KMS-11 (cell line): ENCODE data around the gene SYT2.
A peak's percentile ranks its signal among the peaks of the same experiment; 100 is the strongest.
"Not testable (repeated sequence)": the region's sequence is repeated elsewhere in the genome, so short reads cannot be mapped to it uniquely, and the experiment has no call there.

ENCODE experiments used
- H2AFZ ChIP-seq: fragments of 200-600 bp; sonication (generic); 2 replicates; pipeline ENCODE4 v1.6.1; 2016; ENCODE audit warnings: antibody characterized with exemption, mixed run types, low read depth
- H3K27ac ChIP-seq: fragments of 200-600 bp; sonication (generic); 2 replicates; pipeline ENCODE4 v1.6.1; 2016; ENCODE audit warnings: mild to moderate bottlenecking, mixed run types
- H3K27me3 ChIP-seq: fragments of 200-600 bp; sonication (generic); 2 replicates; pipeline ENCODE4 v1.6.1; 2017; ENCODE audit warnings: mild to moderate bottlenecking, low read depth, mixed run types, moderate library complexity; ENCODE audit not compliant: insufficient read depth
- H3K36me3 ChIP-seq: fragments of 200-600 bp; sonication (generic); 2 replicates; pipeline ENCODE4 v1.6.1; 2017; ENCODE audit warnings: mild to moderate bottlenecking, mixed run types; ENCODE audit not compliant: insufficient read depth
- H3K4me1 ChIP-seq: fragments of 200-600 bp; sonication (generic); 2 replicates; pipeline ENCODE4 v1.6.1; 2016; ENCODE audit warnings: mild to moderate bottlenecking, low read depth, mixed run types; ENCODE audit not compliant: poor library complexity, severe bottlenecking
- H3K4me2 ChIP-seq: fragments of 200-600 bp; sonication (generic); 2 replicates; pipeline ENCODE4 v1.7.0; 2016; ENCODE audit warnings: mild to moderate bottlenecking, mixed run types
- H3K4me3 ChIP-seq: fragments of 200-600 bp; sonication (generic); IDR thresholded peaks from 2 replicates; pipeline ENCODE4 v1.6.1; 2017; ENCODE audit warnings: low read depth, low read length, mixed read lengths; ENCODE audit not compliant: insufficient read depth
- H3K79me2 ChIP-seq: fragments of 200-600 bp; sonication (generic); 2 replicates; pipeline ENCODE4 v1.6.1; 2016; ENCODE audit warnings: low read depth, mixed run types; ENCODE audit not compliant: insufficient read depth
- H3K9ac ChIP-seq: fragments of 200-600 bp; sonication (generic); 2 replicates; pipeline ENCODE4 v1.6.1; 2016; ENCODE audit warnings: mild to moderate bottlenecking, mixed run types
- H4K20me1 ChIP-seq: fragments of 200-600 bp; sonication (generic); 2 replicates; pipeline ENCODE4 v1.6.1; 2016; ENCODE audit warnings: mild to moderate bottlenecking, mixed run types; ENCODE audit not compliant: insufficient read depth
- TF ChIP-seq, protein P1 (sequence below): fragments of 200-600 bp; sonication (generic); conservative IDR thresholded peaks from 2 replicates; pipeline ENCODE4 v1.6.1; 2017; ENCODE audit warnings: low read depth, mild to moderate bottlenecking, antibody characterized with exemption, low read length, moderate library complexity, mixed read lengths

Gene SYT2

DNA sequence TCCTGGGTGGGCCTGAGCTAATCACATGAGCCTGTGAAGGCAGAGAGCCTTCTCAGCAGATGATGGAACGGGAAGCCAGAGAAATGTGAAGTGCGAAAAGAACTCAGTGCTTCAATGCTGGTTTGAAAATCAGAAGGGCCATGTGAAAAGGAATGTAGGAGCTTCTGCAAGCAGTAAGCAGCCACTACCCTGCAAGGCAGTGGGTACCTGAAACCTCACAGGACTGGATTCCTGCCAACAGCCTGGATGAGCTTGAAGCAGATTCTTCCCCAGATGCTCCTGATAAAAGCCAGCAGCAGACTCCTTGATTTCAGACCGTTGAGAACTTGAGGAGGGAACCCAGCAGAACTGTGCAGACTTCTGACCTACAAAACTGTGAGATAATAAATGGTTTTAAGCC is 158.6 kb downstream of the SYT2 start:
- no peak overlapping the region for H3K4me3 ChIP-seq
- no peaks in the 10 kb centered on the region; the same call in 1 of the 2 replicates for H4K20me1 ChIP-seq
- H3K79me2 ChIP-seq: no peaks in the 10 kb centered on the region
- no peaks in the 10 kb centered on the region for H3K27me3 ChIP-seq
- no peaks in the 10 kb centered on the region for H3K36me3 ChIP-seq
- H3K27ac ChIP-seq: no peak overlapping the region
- H3K4me1 ChIP-seq: peaks cover 61% of the 10 kb centered on the region
- H3K4me2 ChIP-seq: peak overlapping the region; percentile 8; the same call in 1 of the 2 replicates
- H2AFZ ChIP-seq: no peak overlapping the region
- no peak overlapping the region for H3K9ac ChIP-seq
- TF ChIP-seq, protein P1, sequence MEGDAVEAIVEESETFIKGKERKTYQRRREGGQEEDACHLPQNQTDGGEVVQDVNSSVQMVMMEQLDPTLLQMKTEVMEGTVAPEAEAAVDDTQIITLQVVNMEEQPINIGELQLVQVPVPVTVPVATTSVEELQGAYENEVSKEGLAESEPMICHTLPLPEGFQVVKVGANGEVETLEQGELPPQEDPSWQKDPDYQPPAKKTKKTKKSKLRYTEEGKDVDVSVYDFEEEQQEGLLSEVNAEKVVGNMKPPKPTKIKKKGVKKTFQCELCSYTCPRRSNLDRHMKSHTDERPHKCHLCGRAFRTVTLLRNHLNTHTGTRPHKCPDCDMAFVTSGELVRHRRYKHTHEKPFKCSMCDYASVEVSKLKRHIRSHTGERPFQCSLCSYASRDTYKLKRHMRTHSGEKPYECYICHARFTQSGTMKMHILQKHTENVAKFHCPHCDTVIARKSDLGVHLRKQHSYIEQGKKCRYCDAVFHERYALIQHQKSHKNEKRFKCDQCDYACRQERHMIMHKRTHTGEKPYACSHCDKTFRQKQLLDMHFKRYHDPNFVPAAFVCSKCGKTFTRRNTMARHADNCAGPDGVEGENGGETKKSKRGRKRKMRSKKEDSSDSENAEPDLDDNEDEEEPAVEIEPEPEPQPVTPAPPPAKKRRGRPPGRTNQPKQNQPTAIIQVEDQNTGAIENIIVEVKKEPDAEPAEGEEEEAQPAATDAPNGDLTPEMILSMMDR: no peak

DNA sequence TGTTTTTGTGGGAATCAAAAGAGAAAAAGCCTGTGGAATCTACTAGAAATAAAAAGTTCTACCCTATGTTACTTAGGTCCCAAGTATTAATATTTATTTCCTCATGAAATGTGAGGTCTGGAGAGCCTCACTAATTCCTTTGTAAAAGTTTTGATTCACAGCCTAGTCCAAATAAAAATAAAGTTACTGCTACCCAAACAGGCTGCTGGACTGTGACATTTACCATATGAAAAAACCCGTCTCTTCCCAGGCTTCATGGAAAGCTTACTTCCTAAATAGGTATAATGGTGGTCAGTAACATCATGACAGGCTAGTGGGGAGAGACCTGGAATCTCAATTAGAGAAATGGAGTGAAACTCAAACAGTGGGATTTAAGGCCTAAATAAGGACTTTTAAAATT is 160.2 kb downstream of the SYT2 start:
- H3K4me1 ChIP-seq: peaks cover 77% of the 10 kb centered on the region
- not testable (repeated sequence) for H3K27me3 ChIP-seq, H2AFZ ChIP-seq

DNA sequence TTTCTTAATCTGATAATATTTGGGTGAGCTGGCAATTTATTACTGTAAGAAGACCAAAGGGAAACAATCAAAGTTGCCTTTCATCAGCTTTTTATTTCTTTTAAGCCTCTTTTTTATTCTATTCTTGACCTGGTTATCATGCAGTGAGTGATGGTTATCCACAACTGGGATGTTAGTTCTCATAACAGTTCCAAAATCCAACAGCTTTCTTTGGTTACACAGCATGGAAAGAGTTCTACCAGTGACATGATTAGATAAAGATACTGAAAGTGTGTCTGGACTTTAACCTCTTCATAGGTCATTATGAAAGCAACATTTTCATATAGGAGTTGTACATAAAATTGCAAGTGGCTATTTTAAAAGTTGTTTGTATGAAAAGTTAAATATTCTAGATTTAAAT is 163.0 kb downstream of the SYT2 start:
- H3K4me2 ChIP-seq: peak overlapping the region; percentile 89
- H3K27ac ChIP-seq: peak overlapping the region; percentile 19; the same call in 1 of the 2 replicates
- no peak overlapping the region for H2AFZ ChIP-seq

More for the DNA sequence above, 160.2 kb downstream of the SYT2 start:
- H3K79me2 ChIP-seq, H3K36me3 ChIP-seq, H3K9ac ChIP-seq, H4K20me1 ChIP-seq, H3K27ac ChIP-seq, H3K4me3 ChIP-seq, H3K4me2 ChIP-seq: not testable (repeated sequence)

DNA sequence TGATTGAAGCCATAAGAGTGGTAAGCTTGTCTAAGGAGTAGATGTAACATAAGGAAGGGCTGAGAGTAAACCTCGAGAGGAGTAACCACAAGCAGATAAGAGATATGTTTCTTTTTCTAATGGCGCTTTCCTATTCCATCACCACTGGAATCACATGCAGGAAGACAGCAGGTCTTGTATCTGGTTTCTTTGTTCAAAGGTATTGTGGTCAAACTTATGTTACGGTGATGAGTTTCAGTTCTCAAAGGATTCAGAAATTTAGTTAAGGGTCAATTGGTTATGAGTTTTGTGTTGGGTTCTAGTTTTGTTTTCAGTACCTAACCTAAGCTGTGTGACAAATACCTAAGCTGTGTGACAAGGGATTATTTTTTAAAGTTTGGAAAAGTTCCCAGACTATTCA is 163.5 kb downstream of the SYT2 start:
- not testable (repeated sequence) for H4K20me1 ChIP-seq, H3K4me3 ChIP-seq, H3K9ac ChIP-seq, H3K27me3 ChIP-seq, H3K36me3 ChIP-seq, H2AFZ ChIP-seq, H3K79me2 ChIP-seq
- peak overlapping the region; percentile 89 for H3K4me2 ChIP-seq
- H3K27ac ChIP-seq: peak overlapping the region; percentile 34; the same call in 1 of the 2 replicates
- peaks cover 51% of the 10 kb centered on the region for H3K4me1 ChIP-seq

More for the DNA sequence above, 163.0 kb downstream of the SYT2 start:
- H4K20me1 ChIP-seq: no peaks in the 10 kb centered on the region; the same call in 1 of the 2 replicates
- H3K9ac ChIP-seq: no peak overlapping the region
- no peaks in the 10 kb centered on the region for H3K79me2 ChIP-seq
- TF ChIP-seq, protein P1: no peak
- peaks cover 55% of the 10 kb centered on the region for H3K4me1 ChIP-seq
- no peaks in the 10 kb centered on the region for H3K36me3 ChIP-seq
- no peaks in the 10 kb centered on the region for H3K27me3 ChIP-seq
- H3K4me3 ChIP-seq: no peak overlapping the region

DNA sequence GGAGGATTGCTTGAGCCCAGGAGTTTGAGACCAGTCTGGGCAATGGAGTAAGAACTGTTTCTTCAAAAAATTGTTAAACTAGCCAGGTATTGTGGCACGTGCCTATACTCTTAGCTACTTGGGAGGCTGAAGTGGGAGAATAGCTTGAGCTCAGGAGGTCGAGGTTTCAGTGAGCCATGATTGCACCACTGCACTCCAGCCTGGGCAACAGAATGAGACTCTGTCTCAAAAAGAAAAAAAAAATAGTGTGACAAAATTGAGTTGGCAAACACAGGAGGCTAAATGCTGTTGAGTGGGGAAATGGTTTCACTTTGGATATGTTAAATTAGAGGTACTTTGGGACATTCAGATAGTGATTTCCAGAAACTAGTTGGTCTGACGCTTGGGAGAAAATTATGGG is 163.9 kb downstream of the SYT2 start:
- peaks cover 47% of the 10 kb centered on the region for H3K4me1 ChIP-seq
- H3K9ac ChIP-seq, H2AFZ ChIP-seq, H3K79me2 ChIP-seq, H3K27me3 ChIP-seq, H3K36me3 ChIP-seq, H3K4me3 ChIP-seq, H4K20me1 ChIP-seq: not testable (repeated sequence)
- peak overlapping the region; percentile 34; the same call in 1 of the 2 replicates for H3K27ac ChIP-seq
- peak overlapping the region; percentile 89 for H3K4me2 ChIP-seq

DNA sequence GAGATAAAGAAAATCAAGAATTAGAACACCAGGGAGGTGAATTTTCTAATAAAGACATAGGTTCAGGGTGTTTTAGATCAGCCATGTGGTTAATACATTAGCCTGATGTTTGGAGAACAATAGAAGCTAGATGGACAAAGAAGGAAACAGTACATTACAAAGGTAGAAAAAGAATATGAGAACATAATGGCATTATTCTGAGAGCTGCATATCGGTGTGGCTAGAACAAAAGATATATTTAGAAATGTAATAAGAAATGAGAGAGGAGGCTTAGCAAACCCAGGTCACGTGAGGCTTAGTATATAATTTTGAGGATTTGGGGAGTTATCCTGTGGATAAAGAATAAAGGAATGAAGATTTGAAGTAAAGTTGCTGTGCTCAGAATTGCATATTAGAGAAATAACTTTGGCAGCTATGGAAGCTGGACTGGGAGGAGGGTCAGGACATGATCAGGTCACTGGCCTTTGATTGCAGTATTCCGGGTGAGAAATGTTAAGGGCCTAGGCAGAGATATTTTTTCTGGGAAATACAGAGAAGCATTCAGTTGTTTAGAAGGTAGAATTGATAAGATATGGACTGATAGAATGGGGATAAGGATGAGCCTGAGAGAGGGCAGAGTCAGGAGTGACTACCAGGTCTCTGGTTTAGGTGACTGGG is 164.5 kb downstream of the SYT2 start:
- H3K4me3 ChIP-seq, H3K9ac ChIP-seq, H3K79me2 ChIP-seq, H2AFZ ChIP-seq, H3K27me3 ChIP-seq, H4K20me1 ChIP-seq, H3K27ac ChIP-seq, H3K36me3 ChIP-seq: not testable (repeated sequence)
- Histone ChIP-seq H3K4me2 (peak overlapping the region; percentile 89), H3K4me1 (peaks cover 43% of the 10 kb centered on the region)

DNA sequence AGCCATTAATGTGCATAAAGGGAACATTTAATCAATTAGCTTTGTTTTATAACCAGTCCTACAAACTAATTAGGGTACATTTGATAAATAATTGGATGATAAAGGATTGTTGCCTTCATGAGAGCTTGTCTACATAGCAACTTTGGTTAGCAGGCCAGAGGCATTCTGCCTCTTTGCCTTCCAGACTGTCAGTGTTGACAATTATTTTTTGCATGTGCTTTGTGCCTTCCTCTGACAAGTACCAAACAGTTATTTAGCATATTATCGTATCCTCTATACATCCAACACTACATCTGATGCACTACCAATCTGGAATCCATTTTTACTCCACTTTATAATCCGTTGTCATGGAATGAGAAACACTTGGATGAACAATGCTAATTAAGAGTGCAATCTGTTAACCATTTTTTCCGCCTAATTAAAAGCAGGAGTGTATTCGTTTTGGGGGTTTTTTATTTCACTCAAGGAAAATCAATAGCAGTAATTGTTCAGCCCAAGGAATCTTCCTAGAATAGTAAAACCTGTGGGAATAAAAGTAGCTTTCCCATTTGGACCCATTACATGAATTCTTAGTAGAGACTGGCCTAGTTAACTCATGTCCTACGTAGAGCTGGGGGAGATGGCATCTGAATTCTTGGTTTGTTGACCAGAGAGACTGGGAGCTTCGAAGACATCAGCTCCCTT is 165.3 kb downstream of the SYT2 start:
- not testable (repeated sequence) for H2AFZ ChIP-seq, H3K4me2 ChIP-seq, H3K36me3 ChIP-seq, H4K20me1 ChIP-seq, H3K4me3 ChIP-seq, H3K9ac ChIP-seq, H3K79me2 ChIP-seq, H3K27me3 ChIP-seq, H3K27ac ChIP-seq
- H3K4me1 ChIP-seq: peaks cover 34% of the 10 kb centered on the region

DNA sequence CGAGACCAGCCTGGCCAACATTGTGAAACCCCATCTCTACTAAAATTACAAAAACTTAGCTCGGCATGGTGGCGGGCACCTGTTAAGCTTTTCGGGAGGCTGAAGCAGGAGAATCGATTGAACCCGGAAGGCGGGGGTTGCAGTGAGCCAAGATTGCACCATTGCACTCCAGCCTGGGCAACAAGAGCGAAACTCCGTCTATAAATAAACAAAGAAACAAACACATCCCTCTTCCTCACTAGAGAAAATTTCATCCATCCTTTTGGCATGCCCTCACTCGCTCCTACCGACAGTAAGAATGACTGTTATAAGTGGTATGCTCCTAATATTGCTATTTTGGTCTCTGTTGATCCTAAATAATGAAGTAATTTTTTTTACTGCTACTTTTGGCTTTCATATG is 166.7 kb downstream of the SYT2 start:
- not testable (repeated sequence) for H3K36me3 ChIP-seq, H2AFZ ChIP-seq, H3K9ac ChIP-seq, H3K27ac ChIP-seq, H3K79me2 ChIP-seq, H3K4me2 ChIP-seq, H3K4me3 ChIP-seq, H4K20me1 ChIP-seq, H3K27me3 ChIP-seq
- peaks cover 33% of the 10 kb centered on the region for H3K4me1 ChIP-seq
